GM21717 (cell line): ENCODE data around the gene MCC.

ENCODE experiments used
- ATAC-seq: cut with Tn5 transposase; IDR thresholded peaks from one replicate; pipeline ENCODE4 v1.9.1; 2021; ENCODE audit warnings: mild to moderate bottlenecking, moderate library complexity; ENCODE audit not compliant: unreplicated experiment

Gene MCC

DNA sequence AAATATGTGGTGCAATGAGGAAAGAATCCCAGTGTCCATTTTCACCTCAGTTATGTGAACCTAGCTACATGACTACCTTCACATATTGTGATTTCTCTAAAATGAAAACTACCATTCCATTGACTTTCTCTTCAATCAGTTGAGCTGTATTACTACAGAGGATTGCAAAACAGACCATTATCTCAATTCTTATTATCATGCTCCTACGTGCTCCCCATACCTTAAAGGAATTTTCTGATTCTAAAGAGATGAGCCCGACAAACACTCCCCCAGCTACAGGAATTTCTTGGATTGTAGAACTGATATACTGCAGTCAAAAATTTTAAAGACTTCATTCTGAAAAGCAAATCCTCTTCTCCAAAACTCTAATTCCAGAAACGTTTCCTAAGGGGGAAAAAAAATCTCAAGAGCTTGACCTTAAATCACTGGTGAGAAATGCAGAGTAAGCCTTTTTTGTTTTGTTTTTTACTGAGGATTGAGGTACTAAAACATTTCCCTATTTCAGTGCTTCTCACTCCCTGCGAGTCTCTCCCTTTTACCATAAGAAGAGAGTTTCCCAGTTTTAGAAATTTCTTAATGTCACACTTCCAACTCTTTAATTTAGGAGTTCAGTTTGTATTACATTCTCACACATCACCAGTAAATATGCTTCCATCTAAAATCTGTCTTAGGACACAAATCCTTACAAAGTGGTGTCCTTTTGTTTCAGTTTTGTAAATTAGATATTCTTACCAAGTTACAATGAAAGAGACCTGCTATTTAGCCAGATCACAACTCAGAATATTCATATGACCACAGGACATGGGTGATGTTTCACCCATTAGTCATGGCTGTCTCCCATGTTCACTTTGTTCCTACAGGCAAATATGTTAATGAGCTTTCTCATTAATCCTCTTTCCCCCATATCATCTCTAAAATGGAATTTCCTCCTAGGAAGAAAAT lies 257.3 kb downstream of the MCC start:
- ATAC-seq = no peak

DNA sequence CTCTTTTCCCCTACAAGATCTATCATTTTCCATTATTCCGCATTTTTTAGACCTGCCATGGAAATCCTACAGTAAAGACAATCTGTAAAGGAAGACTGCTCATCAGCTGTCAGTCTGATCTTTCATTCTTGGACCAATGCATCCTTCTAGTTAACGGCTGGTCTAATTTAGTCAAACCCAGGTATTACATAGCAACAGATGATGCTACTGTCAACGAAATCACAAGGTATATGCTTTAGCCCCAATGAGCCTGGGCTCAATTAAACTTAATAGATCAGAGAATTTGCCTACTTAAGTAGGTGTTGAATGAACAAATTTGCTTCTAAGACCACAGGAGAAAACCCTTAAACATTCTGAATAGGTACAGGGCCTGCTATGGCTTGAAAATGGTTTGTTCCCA lies 260.5 kb downstream of the MCC start:
- ATAC-seq = no peak

- ATAC-seq = no peak
These were observed 262.0 kb downstream of the MCC start for GRCh38 chr5:113226116-113226736.

DNA sequence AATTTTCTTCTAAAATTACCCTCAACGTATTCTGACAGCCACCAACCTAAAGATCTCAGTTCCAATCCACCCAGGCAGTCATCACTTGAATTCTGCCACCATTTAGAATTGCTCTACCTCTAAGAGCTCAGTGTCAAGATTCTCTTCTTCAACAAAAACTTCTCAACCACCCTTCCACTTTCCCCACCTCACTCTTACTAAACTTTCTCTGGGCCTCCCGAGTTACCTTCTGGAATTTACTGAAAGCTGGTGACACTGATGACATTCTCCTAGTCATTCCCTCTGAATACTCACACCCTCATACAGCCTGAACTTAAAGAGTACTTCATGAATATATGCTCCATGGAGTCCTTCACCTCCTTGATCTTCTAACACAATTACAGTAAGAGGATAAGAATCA lies 263.0 kb downstream of the MCC start:
- no peak for ATAC-seq

DNA sequence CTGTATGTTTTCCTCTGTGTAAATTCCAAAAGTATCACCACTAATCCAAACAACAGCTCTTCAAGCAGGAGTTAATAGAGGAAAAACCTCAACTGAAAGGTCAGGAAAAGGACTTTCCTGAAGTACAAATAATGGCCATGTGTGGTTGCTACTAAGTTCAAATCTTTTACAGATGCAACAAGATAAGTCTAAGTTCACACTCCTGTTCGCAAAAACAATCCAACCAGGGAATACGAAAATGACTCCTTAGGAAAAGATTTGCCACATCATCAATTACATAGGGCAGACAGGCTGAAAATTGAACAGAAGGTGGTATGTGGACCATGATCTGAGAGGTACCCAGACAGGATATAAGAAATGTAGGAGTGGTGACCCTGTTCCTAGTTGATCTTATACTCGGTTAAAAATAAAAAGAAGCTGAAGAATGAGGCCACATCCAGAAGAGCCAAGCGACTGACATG lies 263.6 kb downstream of the MCC start:
- no peak for ATAC-seq

- no peak for ATAC-seq
These were observed 264.2 kb downstream of the MCC start for GRCh38 chr5:113223831-113224604.

DNA sequence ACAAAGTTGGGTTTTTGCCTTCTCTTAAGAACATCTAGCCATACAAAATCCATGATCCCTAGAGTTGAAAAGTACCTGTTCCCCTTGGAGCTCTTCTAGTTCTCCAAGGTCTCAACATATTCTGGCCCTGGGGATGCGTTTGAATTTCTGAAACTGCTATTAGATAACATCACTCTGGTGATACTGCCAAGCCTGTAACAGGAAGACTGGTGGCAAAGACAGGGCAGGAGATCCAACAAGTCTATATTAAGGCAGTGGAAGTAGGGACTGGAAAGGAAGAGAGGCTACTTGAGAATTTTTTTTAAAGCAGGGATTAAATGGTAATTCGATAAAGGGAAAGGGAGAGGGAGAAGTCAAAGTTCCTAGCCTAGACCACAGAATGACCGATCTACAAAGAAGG lies 264.9 kb downstream of the MCC start:
- no peak for ATAC-seq

GRCh38 chr5:113221294-113222176 lies 266.7 kb downstream of the MCC start:
- ATAC-seq = no peak

DNA sequence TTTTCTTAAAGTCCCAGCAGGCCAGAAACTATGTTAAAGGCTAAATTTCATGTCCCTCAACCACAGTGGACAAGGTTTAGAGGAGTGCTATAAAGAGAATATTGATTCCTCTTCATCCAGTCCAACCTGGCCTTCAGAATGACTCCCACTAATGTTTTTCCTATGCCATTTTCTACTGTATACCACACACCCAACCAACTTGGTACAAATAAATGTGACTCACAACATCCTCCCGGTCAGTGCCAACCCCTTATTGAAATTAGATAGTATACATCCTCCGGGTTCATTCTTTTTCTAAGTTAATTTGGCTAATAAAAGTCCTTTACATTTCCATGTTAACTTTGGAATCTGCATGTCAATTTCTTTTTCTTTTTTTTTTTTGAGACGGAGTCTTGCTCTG lies 268.6 kb downstream of the MCC start:
- no peak for ATAC-seq

- no peak for ATAC-seq
These were observed 269.2 kb downstream of the MCC start for GRCh38 chr5:113218906-113219517.

DNA sequence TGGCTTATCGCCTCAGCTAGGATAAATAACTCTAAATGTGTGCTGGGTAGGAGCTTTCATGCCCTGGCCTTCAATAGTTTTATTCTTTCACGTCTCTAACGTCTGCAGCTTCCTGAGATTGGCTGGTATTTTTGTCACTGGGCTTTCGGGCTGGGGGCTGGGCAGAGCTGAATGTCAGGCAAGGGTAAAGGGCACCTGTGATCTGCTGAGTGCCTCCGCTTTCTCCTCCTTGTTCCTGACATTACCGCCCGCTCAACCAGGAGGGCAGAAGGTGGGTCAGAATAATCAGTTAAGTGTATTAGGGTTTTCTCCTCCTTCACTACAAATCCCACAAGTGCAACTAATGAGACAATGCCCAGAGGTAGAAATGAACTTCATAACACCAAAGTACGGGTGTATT lies 270.1 kb downstream of the MCC start:
- no peak for ATAC-seq

GRCh38 chr5:113217619-113218184 lies 270.6 kb downstream of the MCC start:
- no peak for ATAC-seq

DNA sequence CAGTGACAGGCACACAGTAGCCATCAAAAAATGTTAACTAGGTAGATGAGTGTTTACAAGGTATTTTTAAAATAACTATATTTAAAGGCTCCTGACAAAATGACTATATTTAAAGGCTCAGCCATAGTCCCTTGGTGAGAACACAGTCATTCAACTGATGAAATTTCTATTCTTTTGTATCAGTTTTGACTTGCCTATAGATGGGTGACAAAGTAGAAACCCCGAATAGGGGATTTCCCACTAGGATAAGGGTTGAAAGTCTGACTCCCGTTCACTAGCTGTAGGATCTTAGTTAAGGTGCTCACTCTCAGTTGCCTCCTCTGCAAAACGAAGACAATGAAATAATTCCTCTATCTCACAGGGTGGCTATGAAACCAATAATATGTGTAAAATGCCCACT lies 271.7 kb downstream of the MCC start:
- no peak for ATAC-seq

GRCh38 chr5:113215401-113216060 lies 272.7 kb downstream of the MCC start:
- no peak for ATAC-seq

- no peak for ATAC-seq
These were observed 273.5 kb downstream of the MCC start for GRCh38 chr5:113214606-113215323.

- no peak for ATAC-seq
These were observed 274.5 kb downstream of the MCC start for GRCh38 chr5:113213551-113214425.

DNA sequence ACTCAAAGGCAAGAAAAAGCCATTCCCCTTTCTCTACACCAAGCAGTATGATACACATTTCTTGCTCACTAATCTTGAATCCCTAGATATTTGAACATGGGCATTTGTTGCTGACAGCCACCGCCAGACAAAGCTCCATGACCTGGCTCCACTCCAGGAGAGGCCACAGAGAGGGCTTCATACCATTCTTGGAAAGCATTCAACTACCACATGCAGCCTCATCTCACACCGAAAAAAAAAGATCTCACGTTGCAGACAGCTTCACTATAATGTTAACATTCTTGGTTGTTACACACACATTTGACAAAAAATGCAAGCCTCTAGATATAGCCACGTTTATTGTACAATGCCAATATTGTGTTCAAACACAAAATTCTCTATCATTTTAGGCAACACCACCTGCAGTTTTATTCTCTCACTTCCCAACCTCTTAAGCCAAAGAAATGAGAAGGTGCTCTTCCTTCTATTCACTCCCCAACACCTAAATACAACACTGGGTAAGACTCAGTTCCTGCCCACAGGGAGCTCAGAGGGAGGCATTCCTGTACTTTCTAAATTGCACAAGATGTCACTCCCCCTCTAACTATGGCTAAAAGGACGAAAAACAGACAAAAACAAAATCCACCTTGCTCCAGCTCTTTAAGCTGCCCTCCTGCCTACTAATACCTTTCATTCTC lies 275.9 kb downstream of the MCC start:
- ATAC-seq = no peak
